PFSK-1 (cell line): Measurements from ENCODE around the gene DBNL.

Experiments used
- FOXP2 ChIP-seq: optimal IDR thresholded peaks from 2 replicates; pipeline ENCODE3; 2011; ENCODE audit warnings: borderline replicate concordance, control low read depth, inconsistent platforms; ENCODE audit not compliant: insufficient read depth; ENCODE audit errors: extremely low read length, extremely low read depth
- POLR2AphosphoS5 ChIP-seq: IDR thresholded peaks from 2 replicates; pipeline ENCODE4 v1.6.1; 2012; ENCODE audit warnings: low read depth, mild to moderate bottlenecking, control low read depth, low read length, moderate library complexity
- SIN3A ChIP-seq: IDR thresholded peaks from 2 replicates; pipeline ENCODE4 v1.6.1; 2012; ENCODE audit warnings: mild to moderate bottlenecking, low read length, moderate library complexity, borderline replicate concordance; ENCODE audit not compliant: insufficient read depth
- TAF1 ChIP-seq: IDR thresholded peaks from 2 replicates; pipeline ENCODE4 v1.6.1; 2012; ENCODE audit warnings: low read length, control low read depth, borderline replicate concordance; ENCODE audit not compliant: insufficient read depth
- TF ChIP-seq, protein P1 (sequence below), 2 experiments: IDR thresholded peaks; 2 replicates each; pipeline versions ENCODE4 v1.6.1 to v1.8.0; 2011 to 2012; ENCODE audit warnings: low read depth in 2 of 2, low read length in 2 of 2, control low read depth in 1 of 2, inconsistent platforms in 1 of 2, mild to moderate bottlenecking in 1 of 2, moderate library complexity in 1 of 2; ENCODE audit not compliant: insufficient read depth in 1 of 2

DNA sequence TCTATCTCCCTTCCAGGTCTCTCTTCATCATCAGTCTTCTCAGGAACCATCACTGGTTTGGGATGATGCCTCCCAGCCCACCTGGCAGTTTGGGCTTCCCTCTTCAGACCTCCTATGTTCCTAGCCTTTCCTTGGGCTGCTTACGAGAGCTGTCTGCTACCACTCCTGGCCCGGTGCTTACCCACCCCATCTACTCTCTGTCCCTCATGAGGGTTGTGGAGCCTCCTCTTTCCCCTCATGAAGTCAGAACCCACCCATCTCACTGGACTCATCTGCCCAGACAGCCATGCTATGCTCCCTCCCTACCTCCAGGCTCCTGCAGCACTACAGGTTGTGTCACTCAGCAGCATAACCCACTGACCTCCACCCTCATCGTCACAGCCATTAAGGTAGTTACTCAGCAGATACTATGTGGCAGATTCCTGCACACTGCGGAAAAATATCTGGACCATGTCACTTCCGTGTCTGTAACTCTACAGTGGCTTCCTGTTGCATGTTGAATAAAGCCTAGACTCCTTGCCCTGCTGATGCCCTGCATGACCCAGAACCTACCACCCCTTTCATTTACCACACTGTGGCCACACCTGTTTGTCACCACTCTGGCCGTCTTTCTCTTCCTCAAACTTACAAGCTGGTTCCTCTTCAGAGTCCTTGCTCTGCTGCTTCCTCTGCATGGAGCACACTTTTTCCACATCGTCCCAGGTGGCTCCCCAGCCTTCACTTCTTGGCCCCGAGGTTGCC lies 2.0 kb downstream of the DBNL start:
- no peak for TF ChIP-seq SIN3A
- no peak for TF ChIP-seq POLR2AphosphoS5
- TF ChIP-seq TAF1 = no peak
- TF ChIP-seq, protein P1, sequence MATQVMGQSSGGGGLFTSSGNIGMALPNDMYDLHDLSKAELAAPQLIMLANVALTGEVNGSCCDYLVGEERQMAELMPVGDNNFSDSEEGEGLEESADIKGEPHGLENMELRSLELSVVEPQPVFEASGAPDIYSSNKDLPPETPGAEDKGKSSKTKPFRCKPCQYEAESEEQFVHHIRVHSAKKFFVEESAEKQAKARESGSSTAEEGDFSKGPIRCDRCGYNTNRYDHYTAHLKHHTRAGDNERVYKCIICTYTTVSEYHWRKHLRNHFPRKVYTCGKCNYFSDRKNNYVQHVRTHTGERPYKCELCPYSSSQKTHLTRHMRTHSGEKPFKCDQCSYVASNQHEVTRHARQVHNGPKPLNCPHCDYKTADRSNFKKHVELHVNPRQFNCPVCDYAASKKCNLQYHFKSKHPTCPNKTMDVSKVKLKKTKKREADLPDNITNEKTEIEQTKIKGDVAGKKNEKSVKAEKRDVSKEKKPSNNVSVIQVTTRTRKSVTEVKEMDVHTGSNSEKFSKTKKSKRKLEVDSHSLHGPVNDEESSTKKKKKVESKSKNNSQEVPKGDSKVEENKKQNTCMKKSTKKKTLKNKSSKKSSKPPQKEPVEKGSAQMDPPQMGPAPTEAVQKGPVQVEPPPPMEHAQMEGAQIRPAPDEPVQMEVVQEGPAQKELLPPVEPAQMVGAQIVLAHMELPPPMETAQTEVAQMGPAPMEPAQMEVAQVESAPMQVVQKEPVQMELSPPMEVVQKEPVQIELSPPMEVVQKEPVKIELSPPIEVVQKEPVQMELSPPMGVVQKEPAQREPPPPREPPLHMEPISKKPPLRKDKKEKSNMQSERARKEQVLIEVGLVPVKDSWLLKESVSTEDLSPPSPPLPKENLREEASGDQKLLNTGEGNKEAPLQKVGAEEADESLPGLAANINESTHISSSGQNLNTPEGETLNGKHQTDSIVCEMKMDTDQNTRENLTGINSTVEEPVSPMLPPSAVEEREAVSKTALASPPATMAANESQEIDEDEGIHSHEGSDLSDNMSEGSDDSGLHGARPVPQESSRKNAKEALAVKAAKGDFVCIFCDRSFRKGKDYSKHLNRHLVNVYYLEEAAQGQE (IDR thresholded peaks at IDR 0.05; ENCODE audit: insufficient read depth in 1 of 2, low read depth in 2 of 2, low read length in 2 of 2) = no peak
- no peak for TF ChIP-seq FOXP2
